K562 (cell line): ENCODE results near the gene HMGN2. TPM values are rescaled to one million over a fixed set of nuclear protein-coding genes. Genes with fewer than 3 reads are reported as not detected.
A peak's percentile ranks its signal among the peaks of the same experiment; 100 is the strongest.

Source experiments
- CSDE1 ChIP-seq, 2 experiments: fragments of 450-650 bp; IDR thresholded peaks; 2 replicates each; pipeline ENCODE4 v1.6.1; 2016; ENCODE audit warnings: mild to moderate bottlenecking in 1 of 2
- DPF2 ChIP-seq: fragments of 450-650 bp; IDR thresholded peaks from 2 replicates; pipeline ENCODE4 v1.6.1; 2016
- GABPB1 ChIP-seq: sonication (generic); formaldehyde crosslinking; IDR thresholded peaks from 2 replicates; pipeline ENCODE4 v1.8.0; 2022; ENCODE audit warnings: mild to moderate bottlenecking, missing genetic modification reagents
- LEF1 ChIP-seq: fragments of 450-650 bp; IDR thresholded peaks from 2 replicates; pipeline ENCODE4 v1.6.1; 2016; ENCODE audit warnings: mild to moderate bottlenecking
- MAZ ChIP-seq, 2 experiments: fragments of 450-650 bp in 1 of 2; sonication (generic) in 1 of 2; formaldehyde crosslinking; IDR thresholded peaks in 1 of 2; conservative IDR thresholded peaks in 1 of 2; 2 replicates each; pipeline versions ENCODE4 v1.4.0 to v1.5.0; 2020; ENCODE audit warnings: mild to moderate bottlenecking in 1 of 2, missing genetic modification reagents in 1 of 2
- MBD2 ChIP-seq: sonication (generic); IDR thresholded peaks from 2 replicates; pipeline ENCODE4 v1.6.1; 2016; ENCODE audit warnings: low read depth, borderline replicate concordance
- MXI1 ChIP-seq: IDR thresholded peaks from 2 replicates; pipeline ENCODE4 v1.6.1; 2011; ENCODE audit warnings: low read depth, mild to moderate bottlenecking, improper control_type of control experiment, low read length
- RFX7 ChIP-seq: fragments of 250-450 bp; sonication (Bioruptor Pico); IDR thresholded peaks from 2 replicates; pipeline ENCODE4 v1.5.1; 2021; ENCODE audit warnings: mild to moderate bottlenecking
- ZNF586 ChIP-seq: fragments of 450-650 bp; formaldehyde crosslinking; conservative IDR thresholded peaks from 2 replicates; pipeline ENCODE4 v1.4.0; 2020; ENCODE audit warnings: mild to moderate bottlenecking, moderate library complexity
- ZNF717 ChIP-seq: fragments of 250-450 bp; sonication (Bioruptor Pico); IDR thresholded peaks from 2 replicates; pipeline ENCODE4 v1.5.0; 2021
- polyA plus RNA-seq, 8 experiments: library from polyadenylated mRNA; depleted of rRNA in 4 of 8; stranded (reverse) in 5 of 8; unstranded in 3 of 8; fragments of >200 nt; fragmentation: Nextera tagmentation in 2 of 8; fragmentation: Illumina TruSeq in 1 of 8; extraction: Ambion mirVana in 2 of 8; extraction: Trizol in 1 of 8; gene quantifications; 2 replicates each; pipeline versions ENCODE4 v1.2.1 to v1.2.3, GENCODE V29; 2011 to 2014; ENCODE audit warnings: inconsistent platforms in 1 of 8, missing spikeins in 1 of 8
- total RNA-seq, 7 experiments: library from RNA; depleted of rRNA in 6 of 7; stranded (reverse); fragments of >200 nt in 6 of 7; fragmentation: Illumina TruSeq in 2 of 7; extraction: Trizol in 2 of 7; gene quantifications; 2 replicates each; pipeline versions ENCODE4 v1.2.1 to v1.2.3, GENCODE V29; 2011 to 2021; ENCODE audit warnings: low replicate concordance in 1 of 7
- TF ChIP-seq, protein P1 (sequence below), 2 experiments: fragments of 150-350 bp in 1 of 2; IDR thresholded peaks; 2 replicates each; pipeline ENCODE4 v1.6.1; 2012 to 2016; ENCODE audit warnings: low read depth in 2 of 2, low read length in 2 of 2, mild to moderate bottlenecking in 1 of 2, moderate library complexity in 1 of 2
- TF ChIP-seq, protein P2 (sequence below), 2 experiments: IDR thresholded peaks; 2 replicates each; pipeline ENCODE4 v1.6.1; 2012; ENCODE audit warnings: improper control_type of control experiment in 2 of 2, low read depth in 2 of 2, low read length in 2 of 2, borderline replicate concordance in 1 of 2
- TF ChIP-seq, protein P3 (sequence below): fragments of 450-650 bp; IDR thresholded peaks from 2 replicates; pipeline ENCODE4 v1.6.1; 2017; ENCODE audit warnings: mild to moderate bottlenecking, moderate library complexity
- TF ChIP-seq, protein P4 (sequence below): conservative IDR thresholded peaks from 2 replicates; pipeline ENCODE4 v1.6.1; 2011; ENCODE audit warnings: low read depth, mild to moderate bottlenecking, low read length; ENCODE audit not compliant: control insufficient read depth
- TF ChIP-seq, protein P5 (sequence below): sonication (generic); formaldehyde crosslinking; IDR thresholded peaks from 2 replicates; pipeline ENCODE4 v1.9.0; 2022; ENCODE audit warnings: mild to moderate bottlenecking, missing genetic modification reagents
- TF ChIP-seq, protein P6 (sequence below): sonication (generic); formaldehyde crosslinking; IDR thresholded peaks from 2 replicates; pipeline ENCODE4 v1.9.0; 2022; ENCODE audit warnings: mild to moderate bottlenecking, missing genetic modification reagents

Gene HMGN2
- total and polyA plus RNA-seq, 9 of the 15 experiments (the other 6 are each of a cell fraction or from before 2014, with no cell fraction given) = 370 to 1,354 (median 965) TPM

DNA sequence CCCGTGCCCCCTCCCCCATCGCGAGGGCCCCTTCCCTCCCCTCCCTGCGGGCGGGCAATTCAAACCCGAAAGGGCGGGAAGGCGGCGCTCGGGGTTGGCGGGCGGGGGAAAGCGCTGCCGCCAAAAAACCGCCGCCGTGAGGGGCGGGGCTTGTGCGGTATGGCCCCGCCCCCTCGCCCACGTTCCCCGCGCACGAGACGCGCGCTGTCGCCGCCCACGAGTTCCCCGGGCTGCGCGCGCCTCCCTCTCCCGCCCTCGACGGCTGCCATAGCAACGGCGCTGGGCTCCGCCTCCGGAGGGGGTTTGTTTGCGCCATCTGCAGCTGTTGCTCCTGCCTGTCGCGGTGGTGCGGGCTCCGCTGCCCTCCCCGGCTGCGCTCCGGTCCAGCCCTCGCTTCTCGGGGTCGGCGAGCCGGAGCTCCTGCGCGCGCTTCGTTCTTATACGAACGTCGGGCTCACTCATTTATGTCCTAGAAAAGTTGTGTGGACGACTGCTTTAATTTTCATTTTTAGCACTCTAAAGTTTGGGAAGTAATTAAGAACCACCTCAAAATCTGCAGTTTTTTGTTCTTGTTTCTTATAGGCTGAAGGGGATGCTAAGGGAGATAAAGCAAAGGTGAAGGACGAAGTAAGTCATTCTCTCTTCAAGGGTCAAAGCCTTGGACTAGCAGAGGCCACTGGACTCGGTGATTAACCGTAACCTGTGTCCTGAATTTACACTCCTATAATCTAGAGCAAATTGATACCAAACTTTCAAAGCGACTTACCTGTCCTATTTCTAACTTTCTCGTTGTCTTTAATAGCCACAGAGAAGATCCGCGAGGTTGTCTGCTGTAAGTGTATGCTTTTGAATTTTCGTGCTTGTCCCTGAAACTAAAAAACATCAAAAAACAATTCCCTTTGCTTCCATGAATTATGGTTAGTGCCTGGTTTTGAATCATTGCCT is 933 bp downstream of the HMGN2 start (continued):
- TF ChIP-seq, protein P1, sequence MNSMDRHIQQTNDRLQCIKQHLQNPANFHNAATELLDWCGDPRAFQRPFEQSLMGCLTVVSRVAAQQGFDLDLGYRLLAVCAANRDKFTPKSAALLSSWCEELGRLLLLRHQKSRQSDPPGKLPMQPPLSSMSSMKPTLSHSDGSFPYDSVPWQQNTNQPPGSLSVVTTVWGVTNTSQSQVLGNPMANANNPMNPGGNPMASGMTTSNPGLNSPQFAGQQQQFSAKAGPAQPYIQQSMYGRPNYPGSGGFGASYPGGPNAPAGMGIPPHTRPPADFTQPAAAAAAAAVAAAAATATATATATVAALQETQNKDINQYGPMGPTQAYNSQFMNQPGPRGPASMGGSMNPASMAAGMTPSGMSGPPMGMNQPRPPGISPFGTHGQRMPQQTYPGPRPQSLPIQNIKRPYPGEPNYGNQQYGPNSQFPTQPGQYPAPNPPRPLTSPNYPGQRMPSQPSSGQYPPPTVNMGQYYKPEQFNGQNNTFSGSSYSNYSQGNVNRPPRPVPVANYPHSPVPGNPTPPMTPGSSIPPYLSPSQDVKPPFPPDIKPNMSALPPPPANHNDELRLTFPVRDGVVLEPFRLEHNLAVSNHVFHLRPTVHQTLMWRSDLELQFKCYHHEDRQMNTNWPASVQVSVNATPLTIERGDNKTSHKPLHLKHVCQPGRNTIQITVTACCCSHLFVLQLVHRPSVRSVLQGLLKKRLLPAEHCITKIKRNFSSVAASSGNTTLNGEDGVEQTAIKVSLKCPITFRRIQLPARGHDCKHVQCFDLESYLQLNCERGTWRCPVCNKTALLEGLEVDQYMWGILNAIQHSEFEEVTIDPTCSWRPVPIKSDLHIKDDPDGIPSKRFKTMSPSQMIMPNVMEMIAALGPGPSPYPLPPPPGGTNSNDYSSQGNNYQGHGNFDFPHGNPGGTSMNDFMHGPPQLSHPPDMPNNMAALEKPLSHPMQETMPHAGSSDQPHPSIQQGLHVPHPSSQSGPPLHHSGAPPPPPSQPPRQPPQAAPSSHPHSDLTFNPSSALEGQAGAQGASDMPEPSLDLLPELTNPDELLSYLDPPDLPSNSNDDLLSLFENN (IDR thresholded peaks at IDR 0.05; ENCODE audit: low read depth in 2 of 2, low read length in 2 of 2) = 0 out of 4 replicates have a peak, but pooled peaks of 1 of the 2 experiments have one; percentile 10
- TF ChIP-seq, protein P2, sequence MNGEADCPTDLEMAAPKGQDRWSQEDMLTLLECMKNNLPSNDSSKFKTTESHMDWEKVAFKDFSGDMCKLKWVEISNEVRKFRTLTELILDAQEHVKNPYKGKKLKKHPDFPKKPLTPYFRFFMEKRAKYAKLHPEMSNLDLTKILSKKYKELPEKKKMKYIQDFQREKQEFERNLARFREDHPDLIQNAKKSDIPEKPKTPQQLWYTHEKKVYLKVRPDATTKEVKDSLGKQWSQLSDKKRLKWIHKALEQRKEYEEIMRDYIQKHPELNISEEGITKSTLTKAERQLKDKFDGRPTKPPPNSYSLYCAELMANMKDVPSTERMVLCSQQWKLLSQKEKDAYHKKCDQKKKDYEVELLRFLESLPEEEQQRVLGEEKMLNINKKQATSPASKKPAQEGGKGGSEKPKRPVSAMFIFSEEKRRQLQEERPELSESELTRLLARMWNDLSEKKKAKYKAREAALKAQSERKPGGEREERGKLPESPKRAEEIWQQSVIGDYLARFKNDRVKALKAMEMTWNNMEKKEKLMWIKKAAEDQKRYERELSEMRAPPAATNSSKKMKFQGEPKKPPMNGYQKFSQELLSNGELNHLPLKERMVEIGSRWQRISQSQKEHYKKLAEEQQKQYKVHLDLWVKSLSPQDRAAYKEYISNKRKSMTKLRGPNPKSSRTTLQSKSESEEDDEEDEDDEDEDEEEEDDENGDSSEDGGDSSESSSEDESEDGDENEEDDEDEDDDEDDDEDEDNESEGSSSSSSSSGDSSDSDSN (IDR thresholded peaks at IDR 0.05; ENCODE audit: borderline replicate concordance in 1 of 2, low read depth in 2 of 2, low read length in 2 of 2) = peak in 1 of 2 experiments; percentile 49; a peak in 1 of 4 replicates
- TF ChIP-seq MAZ (CRISPR knock-in tag; conservative IDR thresholded peaks at IDR 0.05 in 1 of 2, IDR thresholded peaks at IDR 0.05 in 1 of 2) = peak; percentile 88 to 89
- TF ChIP-seq, protein P3, sequence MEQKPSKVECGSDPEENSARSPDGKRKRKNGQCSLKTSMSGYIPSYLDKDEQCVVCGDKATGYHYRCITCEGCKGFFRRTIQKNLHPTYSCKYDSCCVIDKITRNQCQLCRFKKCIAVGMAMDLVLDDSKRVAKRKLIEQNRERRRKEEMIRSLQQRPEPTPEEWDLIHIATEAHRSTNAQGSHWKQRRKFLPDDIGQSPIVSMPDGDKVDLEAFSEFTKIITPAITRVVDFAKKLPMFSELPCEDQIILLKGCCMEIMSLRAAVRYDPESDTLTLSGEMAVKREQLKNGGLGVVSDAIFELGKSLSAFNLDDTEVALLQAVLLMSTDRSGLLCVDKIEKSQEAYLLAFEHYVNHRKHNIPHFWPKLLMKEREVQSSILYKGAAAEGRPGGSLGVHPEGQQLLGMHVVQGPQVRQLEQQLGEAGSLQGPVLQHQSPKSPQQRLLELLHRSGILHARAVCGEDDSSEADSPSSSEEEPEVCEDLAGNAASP = no peak
- TF ChIP-seq GABPB1 (CRISPR knock-in tag) = peak; percentile 60; the same call in 1 of the 2 replicates
- TF ChIP-seq ZNF717 = no peak
- 0 out of 2 replicates have a peak, but pooled peaks have one; percentile 18 for TF ChIP-seq DPF2
- TF ChIP-seq RFX7 (CRISPR knock-in tag) = no peak
- peak in 1 of 2 experiments; percentile 87; a peak in 2 of 4 replicates for TF ChIP-seq CSDE1 (IDR thresholded peaks at IDR 0.05)
- TF ChIP-seq ZNF586 = no peak
- TF ChIP-seq, protein P4, sequence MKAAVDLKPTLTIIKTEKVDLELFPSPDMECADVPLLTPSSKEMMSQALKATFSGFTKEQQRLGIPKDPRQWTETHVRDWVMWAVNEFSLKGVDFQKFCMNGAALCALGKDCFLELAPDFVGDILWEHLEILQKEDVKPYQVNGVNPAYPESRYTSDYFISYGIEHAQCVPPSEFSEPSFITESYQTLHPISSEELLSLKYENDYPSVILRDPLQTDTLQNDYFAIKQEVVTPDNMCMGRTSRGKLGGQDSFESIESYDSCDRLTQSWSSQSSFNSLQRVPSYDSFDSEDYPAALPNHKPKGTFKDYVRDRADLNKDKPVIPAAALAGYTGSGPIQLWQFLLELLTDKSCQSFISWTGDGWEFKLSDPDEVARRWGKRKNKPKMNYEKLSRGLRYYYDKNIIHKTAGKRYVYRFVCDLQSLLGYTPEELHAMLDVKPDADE = peak; percentile 96
- TF ChIP-seq MBD2 = peak; percentile 57; the same call in 1 of the 2 replicates
- peak; percentile 41; the same call in 1 of the 2 replicates for TF ChIP-seq LEF1
- peak; percentile 95 for TF ChIP-seq MXI1
- TF ChIP-seq, protein P5, sequence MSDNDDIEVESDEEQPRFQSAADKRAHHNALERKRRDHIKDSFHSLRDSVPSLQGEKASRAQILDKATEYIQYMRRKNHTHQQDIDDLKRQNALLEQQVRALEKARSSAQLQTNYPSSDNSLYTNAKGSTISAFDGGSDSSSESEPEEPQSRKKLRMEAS (CRISPR knock-in tag) = peak; percentile 81
- TF ChIP-seq, protein P6, sequence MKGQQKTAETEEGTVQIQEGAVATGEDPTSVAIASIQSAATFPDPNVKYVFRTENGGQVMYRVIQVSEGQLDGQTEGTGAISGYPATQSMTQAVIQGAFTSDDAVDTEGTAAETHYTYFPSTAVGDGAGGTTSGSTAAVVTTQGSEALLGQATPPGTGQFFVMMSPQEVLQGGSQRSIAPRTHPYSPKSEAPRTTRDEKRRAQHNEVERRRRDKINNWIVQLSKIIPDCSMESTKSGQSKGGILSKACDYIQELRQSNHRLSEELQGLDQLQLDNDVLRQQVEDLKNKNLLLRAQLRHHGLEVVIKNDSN = peak; percentile 67
